Measurements from ENCODE around the gene MTIF3.

DNA sequence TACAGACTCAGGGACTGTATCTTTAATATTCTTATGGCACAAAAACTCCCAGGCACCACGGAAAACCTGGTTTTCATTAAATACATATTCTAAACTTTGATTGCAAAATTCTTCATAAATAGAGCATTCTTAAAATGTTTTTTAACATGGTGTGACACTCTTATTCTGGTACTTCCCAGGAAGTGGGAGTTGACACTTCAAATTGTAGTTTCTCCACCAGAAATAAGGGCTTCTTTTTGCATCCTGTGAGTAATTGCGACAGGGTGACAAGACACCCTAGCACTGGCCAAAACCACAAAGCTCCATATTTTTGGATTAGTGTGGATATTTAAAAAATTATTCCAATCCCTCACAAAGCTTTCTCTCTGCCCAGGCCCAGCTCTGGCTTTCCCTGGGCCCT lies 43.6 kb upstream of the MTIF3 start:
- TF ChIP-seq, protein P1, sequence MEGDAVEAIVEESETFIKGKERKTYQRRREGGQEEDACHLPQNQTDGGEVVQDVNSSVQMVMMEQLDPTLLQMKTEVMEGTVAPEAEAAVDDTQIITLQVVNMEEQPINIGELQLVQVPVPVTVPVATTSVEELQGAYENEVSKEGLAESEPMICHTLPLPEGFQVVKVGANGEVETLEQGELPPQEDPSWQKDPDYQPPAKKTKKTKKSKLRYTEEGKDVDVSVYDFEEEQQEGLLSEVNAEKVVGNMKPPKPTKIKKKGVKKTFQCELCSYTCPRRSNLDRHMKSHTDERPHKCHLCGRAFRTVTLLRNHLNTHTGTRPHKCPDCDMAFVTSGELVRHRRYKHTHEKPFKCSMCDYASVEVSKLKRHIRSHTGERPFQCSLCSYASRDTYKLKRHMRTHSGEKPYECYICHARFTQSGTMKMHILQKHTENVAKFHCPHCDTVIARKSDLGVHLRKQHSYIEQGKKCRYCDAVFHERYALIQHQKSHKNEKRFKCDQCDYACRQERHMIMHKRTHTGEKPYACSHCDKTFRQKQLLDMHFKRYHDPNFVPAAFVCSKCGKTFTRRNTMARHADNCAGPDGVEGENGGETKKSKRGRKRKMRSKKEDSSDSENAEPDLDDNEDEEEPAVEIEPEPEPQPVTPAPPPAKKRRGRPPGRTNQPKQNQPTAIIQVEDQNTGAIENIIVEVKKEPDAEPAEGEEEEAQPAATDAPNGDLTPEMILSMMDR (IDR thresholded peaks at IDR 0.05), result no peak
- TF ChIP-seq EP300 (IDR thresholded peaks at IDR 0.05), result no peak
- TF ChIP-seq POLR2A (IDR thresholded peaks at IDR 0.05), result no peak

All from ovary (tissue), 3 donors.